NCI-H748 treated with DMSO at 0.1 percent for 48 hours (cell line): Measurements from ENCODE around the gene PLXDC2.
"Not testable (repeated sequence)": the region's sequence is repeated elsewhere in the genome, so short reads cannot be mapped to it uniquely, and the experiment has no call there.

Experiments used
- DNase-seq: peaks from one replicate; lab custom pipeline; 2025; lab: John Stamatoyannopoulos, UW

Gene PLXDC2

GRCh38 chr10:19816411-19817230 is at the start of gene PLXDC2:
Gene PLXDC2 (plus strand): TSS chr10:19816432.
- DNase-seq = no peak

GRCh38 chr10:19767876-19768275 is 48.4 kb upstream of the PLXDC2 start:
- no peak for DNase-seq

GRCh38 chr10:19769826-19770225 is 46.4 kb upstream of the PLXDC2 start:
- not testable (repeated sequence) for DNase-seq

- no peak for DNase-seq
Observed at GRCh38 chr10:19772972-19773371, 43.3 kb upstream of the PLXDC2 start.

GRCh38 chr10:19775296-19775695 is 40.9 kb upstream of the PLXDC2 start:
- no peak for DNase-seq

- no peak for DNase-seq
Observed at GRCh38 chr10:19777806-19778205, 38.4 kb upstream of the PLXDC2 start.

GRCh38 chr10:19778996-19779395 is 37.2 kb upstream of the PLXDC2 start:
- no peak for DNase-seq

GRCh38 chr10:19782430-19783089 is 33.7 kb upstream of the PLXDC2 start:
- no peak for DNase-seq

- no peak for DNase-seq
Observed at GRCh38 chr10:19783721-19784120, 32.5 kb upstream of the PLXDC2 start.

GRCh38 chr10:19785366-19785765 is 30.9 kb upstream of the PLXDC2 start:
- no peak for DNase-seq

- DNase-seq = no peak
Observed at GRCh38 chr10:19788075-19788686, 28.1 kb upstream of the PLXDC2 start.

- no peak for DNase-seq
Observed at GRCh38 chr10:19788902-19789301, 27.3 kb upstream of the PLXDC2 start.

- no peak for DNase-seq
Observed at GRCh38 chr10:19789607-19790006, 26.6 kb upstream of the PLXDC2 start.

GRCh38 chr10:19791032-19791431 is 25.2 kb upstream of the PLXDC2 start:
- no peak for DNase-seq

GRCh38 chr10:19795684-19796083 is 20.5 kb upstream of the PLXDC2 start:
- no peak for DNase-seq

- DNase-seq = no peak
Observed at GRCh38 chr10:19800161-19800560, 16.1 kb upstream of the PLXDC2 start.

GRCh38 chr10:19801369-19801768 is 14.9 kb upstream of the PLXDC2 start:
- no peak for DNase-seq

- DNase-seq = no peak
Observed at GRCh38 chr10:19803676-19804075, 12.6 kb upstream of the PLXDC2 start.

- DNase-seq = no peak
Observed at GRCh38 chr10:19809481-19809880, 6.8 kb upstream of the PLXDC2 start.

- DNase-seq = no peak
Observed at GRCh38 chr10:19811540-19811939, 4.7 kb upstream of the PLXDC2 start.

GRCh38 chr10:19812976-19813375 is 3.3 kb upstream of the PLXDC2 start:
- DNase-seq = no peak

- no peak for DNase-seq
Observed at GRCh38 chr10:19815036-19815730, 1.0 kb upstream of the PLXDC2 start.
